Caco-2 (cell line): ENCODE data around the gene PRPF31. TPM values are rescaled to one million over a fixed set of nuclear protein-coding genes. Genes with fewer than 3 reads are reported as not detected.

Experiments
- BruUV-seq: library from RNA; stranded (reverse); fragments of 400-500 nt; replicated peaks from 2 replicates; lab custom pipeline; 2021; lab: Mats Ljungman, UMichigan
- CTCF ChIA-PET: fragments of 300-600 bp; sonication (Branson Sonifier 250); formaldehyde crosslinking; loops from one replicate; lab custom pipeline; 2022; ENCODE audit warnings: antibody characterized with exemption; lab: Charles Lee
- POLR2A ChIA-PET: fragments of 300-600 bp; sonication (Branson Sonifier 250); formaldehyde crosslinking; loops from one replicate; lab custom pipeline; 2022; ENCODE audit warnings: antibody characterized with exemption; lab: Charles Lee
- DNase-seq, 2 experiments: peaks; one replicate each; pipeline versions ENCODE4 v3.0.0 to v3.0.0-alpha.2; 2020 to 2022
- H3K27me3 ChIP-seq: replicated peaks from 2 replicates; pipeline ENCODE4 v1.6.0; 2011; ENCODE audit warnings: low read length; ENCODE audit not compliant: control insufficient read depth, insufficient read depth
- H3K36me3 ChIP-seq: 2 replicates; pipeline ENCODE4 v1.5.1; 2011; ENCODE audit warnings: low read length; ENCODE audit not compliant: control insufficient read depth, insufficient read depth
- H3K4me1 ChIP-seq: fragments of 250-450 bp; sonication (Bioruptor Pico); 2 replicates; pipeline ENCODE4 v1.5.1; 2020; ENCODE audit warnings: mild to moderate bottlenecking
- H3K4me3 ChIP-seq: 2 replicates; pipeline ENCODE4 v1.5.1; 2011; ENCODE audit warnings: low read depth, mild to moderate bottlenecking, control low read depth, low read length
- H3K9me3 ChIP-seq: fragments of 250-450 bp; sonication (Bioruptor Pico); 2 replicates; pipeline ENCODE4 v1.5.1; 2020; ENCODE audit warnings: mild to moderate bottlenecking, moderate library complexity
- H3K27ac Mint-ChIP-seq: one replicate; pipeline ENCODE4 v1.8.0; 2022; ENCODE audit warnings: mixed read lengths; ENCODE audit not compliant: unreplicated experiment
- H3K27me3 Mint-ChIP-seq: one replicate; pipeline ENCODE4 v1.8.0; 2022; ENCODE audit warnings: mixed read lengths; ENCODE audit not compliant: insufficient read depth, unreplicated experiment
- H3K36me3 Mint-ChIP-seq: one replicate; pipeline ENCODE4 v1.8.0; 2022; ENCODE audit warnings: mild to moderate bottlenecking, mixed read lengths; ENCODE audit not compliant: insufficient read depth, unreplicated experiment
- H3K4me1 Mint-ChIP-seq: one replicate; pipeline ENCODE4 v1.8.0; 2022; ENCODE audit warnings: low read depth, mixed read lengths; ENCODE audit not compliant: unreplicated experiment
- H3K4me3 Mint-ChIP-seq: one replicate; pipeline ENCODE4 v1.8.0; 2022; ENCODE audit warnings: mild to moderate bottlenecking, moderate library complexity, mixed read lengths; ENCODE audit not compliant: unreplicated experiment
- H3K9me3 Mint-ChIP-seq: one replicate; pipeline ENCODE4 v1.8.0; 2022; ENCODE audit warnings: mixed read lengths; ENCODE audit not compliant: unreplicated experiment
- CTCF ChIP-seq, 2 experiments: fragments of 200-600 bp in 1 of 2; IDR thresholded peaks; 1 replicate in 1 of 2; 2 replicates in 1 of 2; pipeline versions ENCODE4 v1.5.1 to v1.8.0; 2011 to 2022; ENCODE audit warnings: antibody characterized with exemption in 1 of 2, control low read depth in 1 of 2, inconsistent platforms in 1 of 2, low read depth in 1 of 2, low read length in 1 of 2, mild to moderate bottlenecking in 1 of 2, moderate library complexity in 1 of 2; ENCODE audit not compliant: insufficient read depth in 1 of 2, severe bottlenecking in 1 of 2, unreplicated experiment in 1 of 2
- intact Hi-C: fragments of 100-400 bp; cut with micrococcal nuclease; formaldehyde crosslinking; loops from one replicate; pipeline ENCODE4 v1.10.0; 2022; ENCODE audit not compliant: unreplicated experiment
- total RNA-seq: library from RNA; stranded (reverse); gene quantifications from 2 replicates; pipeline ENCODE4 v1.2.3, GENCODE V29; 2022

Gene PRPF31
- total RNA-seq, 1 experiment from 2014 or later, result 99.0 TPM

- H3K9me3 ChIP-seq, result no peaks in the 10 kb centered on the region
- TF ChIP-seq CTCF (IDR thresholded peaks at IDR 0.05; ENCODE audit: insufficient read depth in 1 of 2, low read depth in 1 of 2, low read length in 1 of 2, severe bottlenecking in 1 of 2, unreplicated experiment in 1 of 2), result no peak
- Mint-ChIP-seq H3K4me1 (peaks cover 40% of the 10 kb centered on the region), H3K27ac (peak overlapping the region; percentile 87), H3K27me3 (no peaks in the 10 kb centered on the region), H3K4me3 (peak overlapping the region; percentile 79), H3K36me3 (peaks cover 58% of the 10 kb centered on the region), H3K9me3 (peaks cover 12% of the 10 kb centered on the region)
- peaks cover 20% of the 10 kb centered on the region for H3K4me1 ChIP-seq
- no peak for DNase-seq
- CTCF ChIA-PET, result interaction anchor here (0.6 to 1.8 kb wide), 4 partner anchors 20 to 33 kb away, joined by 3 to 7 read pairs (median 4); partner anchors contain the start of gene MBOAT7
- POLR2A ChIA-PET, result no interaction called here
- no TSS peak for BruUV-seq
- intact Hi-C loops, result loop anchor here (1.0 kb wide), 1 partner anchor 10 kb away; the partner anchor contains the start of gene TMC4
- H3K36me3 ChIP-seq, result no peaks in the 10 kb centered on the region
- peak overlapping the region; percentile 37 for H3K4me3 ChIP-seq
- no peaks in the 10 kb centered on the region for H3K27me3 ChIP-seq
These were observed 47.3 kb downstream of the PRPF31 start for GRCh38 chr19:54162884-54163283.

GRCh38 chr19:54164369-54165068 is 49.0 kb downstream of the PRPF31 start:
- Histone ChIP-seq H3K9me3 (no peaks in the 10 kb centered on the region), H3K36me3 (no peaks in the 10 kb centered on the region), H3K27me3 (no peaks in the 10 kb centered on the region), H3K4me1 (peaks cover 14% of the 10 kb centered on the region), H3K4me3 (no peak overlapping the region)
- DNase-seq, result peak; percentile 70 to 71
- Mint-ChIP-seq H3K36me3 (peaks cover 55% of the 10 kb centered on the region), H3K27me3 (no peaks in the 10 kb centered on the region), H3K9me3 (peaks cover 12% of the 10 kb centered on the region), H3K4me1 (peaks cover 34% of the 10 kb centered on the region), H3K27ac (peak overlapping the region; percentile 29), H3K4me3 (peak overlapping the region; percentile 54)
- BruUV-seq, result no TSS peak
- intact Hi-C loops, result no loop called here
- CTCF ChIA-PET, result interaction anchor here (0.8 to 1.3 kb wide), 2 partner anchors 9 to 67 kb away, joined by 3 to 7 read pairs; no protein-coding TSS in a partner anchor
- POLR2A ChIA-PET, result interaction anchor here (0.5 to 0.6 kb wide), 2 partner anchors 50 to 953 kb away, joined by 3 to 4 read pairs; no protein-coding TSS in a partner anchor
- no peak for TF ChIP-seq CTCF (IDR thresholded peaks at IDR 0.05; ENCODE audit: insufficient read depth in 1 of 2, low read depth in 1 of 2, low read length in 1 of 2, severe bottlenecking in 1 of 2, unreplicated experiment in 1 of 2)

GRCh38 chr19:54165222-54165621 is 49.7 kb downstream of the PRPF31 start:
- POLR2A ChIA-PET, result no interaction called here
- Histone ChIP-seq H3K9me3 (no peaks in the 10 kb centered on the region), H3K36me3 (no peaks in the 10 kb centered on the region), H3K4me3 (no peak overlapping the region), H3K27me3 (no peaks in the 10 kb centered on the region), H3K4me1 (peaks cover 14% of the 10 kb centered on the region)
- intact Hi-C loops, result no loop called here
- Mint-ChIP-seq H3K36me3 (peaks cover 55% of the 10 kb centered on the region), H3K9me3 (peaks cover 12% of the 10 kb centered on the region), H3K4me3 (no peak overlapping the region), H3K27me3 (no peaks in the 10 kb centered on the region), H3K27ac (peak overlapping the region; percentile 29), H3K4me1 (peaks cover 34% of the 10 kb centered on the region)
- BruUV-seq, result no TSS peak
- DNase-seq, result no peak
- CTCF ChIA-PET, result interaction anchor here (0.8 to 1.3 kb wide), 2 partner anchors 8 to 68 kb away, joined by 3 to 7 read pairs; no protein-coding TSS in a partner anchor
- no peak for TF ChIP-seq CTCF (IDR thresholded peaks at IDR 0.05; ENCODE audit: insufficient read depth in 1 of 2, low read depth in 1 of 2, low read length in 1 of 2, severe bottlenecking in 1 of 2, unreplicated experiment in 1 of 2)
